ENCODE data around the gene IVD. TPM values are rescaled to one million over a fixed set of nuclear protein-coding genes. Genes with fewer than 3 reads are reported as not detected.
A peak's percentile ranks its signal among the peaks of the same experiment; 100 is the strongest.

Gene IVD
- total RNA-seq, 8 experiments from 2014 or later: 20.3 to 93.9 (median 33.7) TPM

DNA sequence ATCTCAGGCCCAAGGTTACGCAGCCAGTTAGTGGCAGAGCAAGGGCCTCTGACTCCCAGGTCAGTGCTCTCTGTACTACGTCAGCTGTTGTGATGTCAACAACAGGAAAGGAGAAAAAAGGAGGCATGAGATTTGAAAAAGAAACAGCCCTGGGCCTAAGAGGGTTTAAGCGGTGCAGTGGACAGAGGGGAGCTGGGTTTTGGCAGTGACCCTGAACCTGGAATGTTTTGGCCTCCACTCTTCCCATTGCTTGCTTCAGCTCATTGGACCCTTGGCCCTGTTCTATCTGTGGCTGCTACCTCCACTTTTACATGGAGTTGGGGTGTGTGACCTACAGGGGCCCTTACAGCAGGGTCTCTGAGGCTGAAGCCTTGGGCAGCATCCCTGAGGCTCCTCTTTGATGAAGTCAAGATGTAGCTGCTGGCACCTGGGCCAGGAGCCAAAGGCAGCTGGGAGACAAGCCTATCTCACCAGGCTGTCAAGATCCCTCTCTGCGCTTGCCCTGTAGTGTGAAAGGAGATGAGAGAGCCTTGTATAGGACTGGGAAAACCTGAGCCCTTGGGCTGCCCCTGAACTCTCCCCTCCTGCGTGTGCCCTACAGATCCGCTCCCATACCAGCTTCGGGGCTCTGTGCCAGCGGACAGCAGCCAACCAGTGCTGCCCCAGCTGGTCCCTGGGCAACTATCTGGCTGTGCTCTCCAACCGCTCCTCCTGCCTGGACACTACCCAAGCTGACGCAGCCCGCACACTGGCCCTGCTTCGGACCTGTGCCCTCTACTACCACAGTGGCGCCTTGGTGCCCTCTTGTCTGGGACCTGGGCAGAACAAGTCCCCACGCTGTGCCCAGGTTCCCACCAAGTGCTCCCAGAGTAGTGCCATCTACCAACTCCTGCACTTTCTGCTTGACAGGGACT lies 38.9 kb upstream of the IVD start:
- Histone ChIP-seq H3K27ac (no peak overlapping the region), H3K4me3 (no peak overlapping the region), H3K4me1 (replicated peaks in 1 of 2) (peaks cover 0 to 3% of the 10 kb centered on the region in 2 donors)
- 90 to 100% (median 98%) methylated on average over 1 to 9 of the region's 14 CpGs; no CpG with 5 or more reads in 2 of the 10 experiments for WGBS, 10 experiments
- in situ Hi-C loops (cut with MboI; ENCODE audit: low pct_unique_long_range_greater_than_20kb in 2 of 9, low sequenced_read_pairs in 9 of 9, unreplicated experiment in 9 of 9): no loop called here
- ATAC-seq (replicated peaks in 6 of 8): no peak

DNA sequence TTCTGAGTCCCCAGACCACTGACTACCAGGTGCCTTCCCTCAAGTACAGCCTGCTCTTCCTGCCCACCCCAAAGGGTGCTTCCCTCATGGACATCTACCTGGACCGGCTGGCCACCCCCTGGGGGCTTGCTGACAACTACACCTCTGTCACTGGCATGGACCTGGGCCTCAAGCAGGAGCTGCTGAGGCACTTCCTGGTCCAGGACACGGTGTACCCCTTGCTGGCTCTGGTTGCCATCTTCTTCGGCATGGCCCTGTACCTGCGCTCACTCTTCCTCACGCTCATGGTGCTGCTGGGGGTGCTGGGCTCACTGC lies 38.3 kb upstream of the IVD start:
- ATAC-seq (replicated peaks in 6 of 8): no peak
- 72 to 100% (median 90%) methylated on average over 2 to 3 of the region's 5 CpGs; no CpG with 5 or more reads in 7 of the 10 experiments for WGBS, 10 experiments
- in situ Hi-C loops (cut with MboI; ENCODE audit: low pct_unique_long_range_greater_than_20kb in 2 of 9, low sequenced_read_pairs in 9 of 9, unreplicated experiment in 9 of 9): no loop called here
- H3K4me1 ChIP-seq (replicated peaks in 1 of 2): peaks cover 0 to 3% of the 10 kb centered on the region in 2 donors
- no peak overlapping the region for H3K4me3 ChIP-seq
- no peak overlapping the region for H3K27ac ChIP-seq

DNA sequence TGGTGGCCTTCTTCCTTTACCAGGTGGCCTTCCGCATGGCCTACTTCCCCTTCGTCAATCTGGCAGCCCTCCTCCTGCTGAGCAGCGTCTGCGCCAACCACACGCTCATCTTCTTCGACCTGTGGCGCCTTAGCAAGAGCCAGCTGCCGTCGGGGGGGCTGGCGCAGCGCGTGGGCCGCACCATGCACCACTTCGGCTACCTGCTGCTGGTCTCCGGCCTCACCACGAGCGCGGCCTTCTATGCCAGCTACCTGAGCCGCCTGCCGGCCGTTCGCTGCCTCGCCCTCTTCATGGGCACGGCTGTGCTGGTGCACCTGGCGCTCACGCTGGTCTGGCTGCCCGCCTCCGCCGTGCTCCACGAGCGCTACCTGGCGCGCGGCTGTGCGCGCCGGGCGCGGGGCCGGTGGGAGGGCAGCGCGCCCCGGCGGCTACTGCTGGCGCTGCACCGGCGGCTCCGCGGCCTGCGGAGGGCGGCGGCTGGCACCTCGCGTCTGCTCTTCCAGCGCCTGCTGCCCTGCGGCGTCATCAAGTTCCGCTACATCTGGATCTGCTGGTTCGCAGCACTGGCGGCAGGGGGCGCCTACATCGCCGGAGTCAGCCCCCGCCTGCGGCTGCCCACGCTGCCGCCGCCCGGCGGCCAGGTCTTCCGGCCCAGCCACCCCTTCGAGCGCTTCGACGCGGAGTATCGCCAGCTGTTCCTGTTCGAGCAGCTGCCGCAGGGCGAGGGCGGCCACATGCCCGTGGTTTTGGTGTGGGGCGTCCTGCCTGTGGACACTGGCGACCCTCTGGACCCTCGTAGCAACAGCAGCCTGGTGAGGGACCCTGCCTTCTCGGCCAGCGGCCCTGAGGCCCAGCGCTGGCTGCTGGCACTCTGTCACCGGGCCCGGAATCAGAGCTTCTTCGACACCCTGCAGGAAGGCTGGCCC lies 37.6 kb upstream of the IVD start:
- Histone ChIP-seq H3K27ac (no peak overlapping the region), H3K4me3 (peak overlapping the region in 3 of 5 donors; percentile 6 to 17 (median 13)), H3K4me1 (replicated peaks in 1 of 2) (peaks cover 0 to 3% of the 10 kb centered on the region in 2 donors)
- 13 to 45% (median 40%) methylated on average over 1 to 26 of the region's 91 CpGs; no CpG with 5 or more reads in 5 of the 10 experiments for WGBS, 10 experiments
- in situ Hi-C loops (cut with MboI; ENCODE audit: low pct_unique_long_range_greater_than_20kb in 2 of 9, low sequenced_read_pairs in 9 of 9, unreplicated experiment in 9 of 9): no loop called here
- peak; percentile 92 to 97 (median 94) for ATAC-seq (replicated peaks in 6 of 8)

DNA sequence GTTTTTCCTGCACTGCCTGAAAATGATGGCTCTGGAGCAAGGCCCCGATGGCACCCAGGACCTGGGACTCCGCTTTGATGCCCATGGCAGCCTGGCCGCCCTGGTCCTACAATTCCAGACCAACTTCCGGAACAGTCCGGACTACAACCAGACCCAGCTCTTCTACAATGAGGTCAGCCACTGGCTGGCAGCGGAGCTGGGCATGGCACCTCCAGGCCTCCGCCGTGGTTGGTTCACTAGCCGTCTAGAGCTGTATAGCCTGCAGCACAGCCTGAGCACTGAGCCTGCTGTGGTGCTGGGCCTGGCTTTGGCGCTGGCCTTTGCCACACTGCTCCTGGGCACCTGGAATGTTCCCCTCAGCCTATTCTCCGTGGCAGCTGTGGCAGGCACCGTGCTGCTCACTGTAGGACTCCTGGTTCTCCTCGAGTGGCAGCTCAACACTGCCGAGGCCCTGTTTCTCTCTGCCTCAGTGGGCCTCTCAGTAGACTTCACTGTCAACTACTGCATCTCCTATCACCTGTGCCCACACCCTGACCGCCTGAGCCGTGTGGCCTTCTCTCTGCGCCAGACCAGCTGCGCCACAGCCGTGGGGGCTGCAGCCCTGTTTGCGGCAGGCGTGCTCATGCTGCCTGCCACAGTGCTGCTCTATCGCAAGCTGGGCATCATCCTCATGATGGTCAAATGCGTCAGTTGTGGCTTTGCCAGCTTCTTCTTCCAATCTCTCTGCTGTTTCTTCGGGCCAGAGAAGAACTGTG lies 36.7 kb upstream of the IVD start:
- ATAC-seq (replicated peaks in 6 of 8): no peak
- in situ Hi-C loops (cut with MboI; ENCODE audit: low pct_unique_long_range_greater_than_20kb in 2 of 9, low sequenced_read_pairs in 9 of 9, unreplicated experiment in 9 of 9): no loop called here
- WGBS, 10 experiments: 60 to 95% (median 80%) methylated on average over 1 to 8 of the region's 24 CpGs; no CpG with 5 or more reads in 3 of the 10 experiments
- H3K27ac ChIP-seq: no peak overlapping the region
- H3K4me3 ChIP-seq: no peak overlapping the region
- peaks cover 0 to 3% of the 10 kb centered on the region in 2 donors for H3K4me1 ChIP-seq (replicated peaks in 1 of 2)

DNA sequence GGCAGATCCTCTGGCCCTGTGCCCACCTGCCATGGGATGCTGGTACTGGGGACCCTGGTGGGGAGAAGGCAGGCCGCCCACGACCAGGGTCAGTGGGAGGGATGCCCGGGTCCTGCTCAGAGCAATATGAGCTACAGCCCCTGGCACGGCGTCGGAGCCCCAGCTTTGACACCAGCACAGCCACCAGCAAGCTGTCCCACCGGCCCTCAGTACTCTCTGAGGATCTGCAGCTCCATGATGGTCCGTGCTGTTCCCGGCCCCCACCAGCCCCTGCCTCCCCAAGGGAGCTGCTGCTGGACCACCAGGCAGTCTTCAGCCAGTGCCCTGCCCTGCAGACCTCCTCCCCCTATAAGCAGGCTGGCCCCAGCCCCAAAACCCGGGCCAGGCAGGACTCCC lies 36.1 kb upstream of the IVD start:
- no peak overlapping the region for H3K27ac ChIP-seq
- in situ Hi-C loops (cut with MboI; ENCODE audit: low pct_unique_long_range_greater_than_20kb in 2 of 9, low sequenced_read_pairs in 9 of 9, unreplicated experiment in 9 of 9): no loop called here
- 40 to 100% methylated on average over 1 of the region's 10 CpGs; no CpG with 5 or more reads in 8 of the 10 experiments for WGBS, 10 experiments
- peaks cover 0 to 3% of the 10 kb centered on the region in 2 donors for H3K4me1 ChIP-seq (replicated peaks in 1 of 2)
- no peak for ATAC-seq (replicated peaks in 6 of 8)
- no peak overlapping the region for H3K4me3 ChIP-seq

DNA sequence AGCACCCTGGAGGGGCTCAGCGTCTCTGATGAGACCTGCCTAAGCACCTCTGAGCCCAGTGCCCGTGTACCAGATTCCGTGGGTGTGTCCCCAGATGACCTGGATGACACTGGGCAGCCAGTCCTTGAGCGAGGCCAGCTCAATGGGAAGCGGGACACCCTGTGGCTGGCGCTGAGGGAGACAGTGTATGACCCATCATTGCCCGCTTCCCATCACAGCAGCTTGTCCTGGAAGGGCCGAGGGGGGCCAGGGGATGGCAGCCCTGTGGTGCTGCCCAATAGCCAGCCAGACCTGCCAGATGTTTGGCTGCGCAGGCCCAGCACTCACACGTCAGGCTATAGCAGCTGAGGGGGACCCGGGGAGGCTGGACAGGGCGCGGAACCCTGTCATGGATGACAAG lies 35.6 kb upstream of the IVD start:
- in situ Hi-C loops (cut with MboI; ENCODE audit: low pct_unique_long_range_greater_than_20kb in 2 of 9, low sequenced_read_pairs in 9 of 9, unreplicated experiment in 9 of 9): no loop called here
- H3K27ac ChIP-seq: no peak overlapping the region
- H3K4me3 ChIP-seq: no peak overlapping the region
- 40 to 81% (median 67%) methylated on average over 2 to 3 of the region's 13 CpGs; no CpG with 5 or more reads in 6 of the 10 experiments for WGBS, 10 experiments
- no peak for ATAC-seq (replicated peaks in 6 of 8)
- peaks cover 0 to 3% of the 10 kb centered on the region in 2 donors for H3K4me1 ChIP-seq (replicated peaks in 1 of 2)

DNA sequence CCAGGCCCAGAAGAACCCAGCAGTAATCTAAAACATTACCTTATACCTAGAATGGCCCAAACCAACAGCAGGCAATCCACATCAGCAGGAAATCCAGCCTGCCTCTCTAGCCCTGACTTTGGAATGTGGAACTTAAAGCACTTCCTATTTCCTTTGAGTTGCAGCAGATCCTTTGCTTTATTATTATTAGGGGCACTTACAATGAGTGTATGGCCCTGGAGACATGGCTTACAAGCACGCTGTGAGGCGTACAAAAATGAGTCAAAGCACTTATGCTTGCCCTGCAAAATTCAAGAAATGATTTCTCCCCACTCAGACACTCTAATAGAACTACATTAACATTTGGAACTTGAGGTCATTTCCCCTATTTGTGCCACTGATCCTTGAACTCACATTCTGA lies 32.6 kb upstream of the IVD start:
- H3K4me1 ChIP-seq (replicated peaks in 1 of 2): peaks cover 0 to 3% of the 10 kb centered on the region in 2 donors
- WGBS, 10 experiments: 14 to 88% (median 42%) methylated on average over 2 of the region's 2 CpGs; no CpG with 5 or more reads in 2 of the 10 experiments
- no peak overlapping the region for H3K27ac ChIP-seq
- no peak for ATAC-seq (replicated peaks in 6 of 8)
- H3K4me3 ChIP-seq: no peak overlapping the region
- in situ Hi-C loops (cut with MboI; ENCODE audit: low pct_unique_long_range_greater_than_20kb in 2 of 9, low sequenced_read_pairs in 9 of 9, unreplicated experiment in 9 of 9): no loop called here

DNA sequence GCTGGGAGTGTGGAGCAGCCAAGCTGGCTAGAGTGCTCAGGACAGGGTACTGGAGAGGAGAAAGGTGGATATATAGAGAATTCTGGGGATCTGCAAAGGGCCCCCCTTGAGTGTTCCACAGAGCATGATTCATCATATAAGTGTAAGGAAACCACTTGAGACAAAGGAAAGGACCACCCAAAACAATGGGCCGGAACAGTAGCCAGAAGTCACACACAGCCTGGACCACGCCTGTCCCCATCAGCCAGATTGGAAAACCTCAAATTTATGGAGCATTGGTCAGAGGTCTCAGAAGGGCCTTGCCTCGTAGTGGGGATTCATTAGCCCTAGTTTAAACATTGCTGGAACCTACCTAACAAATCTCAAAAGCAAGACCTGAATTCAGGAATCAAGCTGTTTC lies 28.0 kb upstream of the IVD start:
- in situ Hi-C loops (cut with MboI; ENCODE audit: low pct_unique_long_range_greater_than_20kb in 2 of 9, low sequenced_read_pairs in 9 of 9, unreplicated experiment in 9 of 9): no loop called here
- H3K4me3 ChIP-seq: no peak overlapping the region
- no peak overlapping the region for H3K27ac ChIP-seq
- WGBS, 10 experiments: 35 to 92% (median 69%) methylated on average over 1 to 2 of the region's 3 CpGs; no CpG with 5 or more reads in 2 of the 10 experiments
- H3K4me1 ChIP-seq (replicated peaks in 1 of 2): no peaks in the 10 kb centered on the region
- ATAC-seq (replicated peaks in 6 of 8): no peak

DNA sequence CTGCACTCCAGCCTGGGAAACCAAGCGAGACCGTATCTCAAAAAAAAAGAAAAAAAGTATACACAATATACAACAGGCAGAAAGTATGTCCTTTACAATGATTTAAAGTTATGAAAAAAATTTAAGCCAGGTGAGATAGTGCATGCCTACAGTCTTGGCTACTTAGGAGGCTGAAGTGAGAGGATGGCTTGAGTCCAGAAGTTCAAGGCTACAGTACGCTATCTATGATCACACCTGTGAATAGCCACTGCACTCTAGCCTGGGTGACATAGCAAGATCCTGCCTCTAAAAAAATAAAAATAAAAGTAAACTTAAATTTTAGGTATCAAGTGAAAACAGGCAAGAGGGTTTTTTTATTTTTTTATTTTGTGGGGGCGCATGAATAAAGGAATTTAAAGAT lies 26.2 kb upstream of the IVD start:
- H3K4me3 ChIP-seq: no peak overlapping the region
- no peak overlapping the region for H3K27ac ChIP-seq
- in situ Hi-C loops (cut with MboI; ENCODE audit: low pct_unique_long_range_greater_than_20kb in 2 of 9, low sequenced_read_pairs in 9 of 9, unreplicated experiment in 9 of 9): no loop called here
- WGBS, 10 experiments: 80 to 100% (median 96%) methylated on average over 1 to 4 of the region's 4 CpGs
- ATAC-seq (replicated peaks in 6 of 8): no peak
- peaks cover 4 to 7% of the 10 kb centered on the region in 2 donors for H3K4me1 ChIP-seq (replicated peaks in 1 of 2)

DNA sequence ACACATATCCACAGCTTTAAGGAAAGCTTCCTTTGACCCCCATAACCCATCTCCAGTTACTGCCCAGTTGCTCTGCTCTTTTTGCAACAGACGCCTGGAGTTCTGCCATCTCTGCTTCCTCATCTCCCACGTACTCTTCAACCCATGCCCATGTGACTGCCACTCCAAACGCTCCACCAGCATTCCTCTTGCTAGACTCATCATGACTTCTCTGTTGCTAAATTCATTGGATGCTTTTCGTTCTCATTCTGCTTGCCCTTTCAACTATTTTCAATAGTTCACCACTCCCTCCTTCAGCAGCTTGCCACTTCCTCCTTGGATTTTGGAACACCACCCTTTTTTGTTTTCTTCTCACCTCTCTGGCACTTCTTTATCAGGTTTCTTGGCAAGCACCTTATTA lies 25.7 kb upstream of the IVD start:
- 0 to 75% (median 31%) methylated on average over 1 to 4 of the region's 4 CpGs for WGBS, 10 experiments
- Histone ChIP-seq H3K4me1 (replicated peaks in 1 of 2) (peaks cover 4 to 7% of the 10 kb centered on the region in 2 donors), H3K4me3 (no peak overlapping the region), H3K27ac (no peak overlapping the region)
- peak in 2 of 8 experiments; percentile 51 to 58 for ATAC-seq (replicated peaks in 6 of 8)
- in situ Hi-C loops (cut with MboI; ENCODE audit: low pct_unique_long_range_greater_than_20kb in 2 of 9, low sequenced_read_pairs in 9 of 9, unreplicated experiment in 9 of 9): no loop called here

DNA sequence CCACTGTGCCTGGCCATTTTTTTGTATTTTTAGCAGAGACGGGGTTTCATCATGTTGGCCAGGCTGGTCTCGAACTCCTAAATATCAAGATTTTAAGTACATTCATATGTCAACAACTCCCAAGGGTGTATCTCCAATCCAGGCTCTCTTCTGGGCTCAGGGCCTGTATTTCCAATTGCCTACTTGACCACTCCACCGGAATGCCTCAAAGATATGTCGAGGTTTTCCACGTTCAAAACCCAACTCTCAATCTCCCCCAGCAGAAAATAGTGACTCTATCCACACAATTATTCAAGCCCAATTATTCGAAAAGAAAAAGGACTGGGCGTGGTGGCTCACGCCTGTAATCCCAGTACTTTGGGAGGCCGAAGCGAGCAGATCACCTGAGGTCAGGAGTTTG lies 25.0 kb upstream of the IVD start:
- H3K27ac ChIP-seq: no peak overlapping the region
- no peak for ATAC-seq (replicated peaks in 6 of 8)
- H3K4me3 ChIP-seq: no peak overlapping the region
- 82 to 94% (median 90%) methylated on average over 2 to 10 of the region's 10 CpGs; no CpG with 5 or more reads in 4 of the 10 experiments for WGBS, 10 experiments
- peaks cover 4 to 7% of the 10 kb centered on the region in 2 donors for H3K4me1 ChIP-seq (replicated peaks in 1 of 2)
- in situ Hi-C loops (cut with MboI; ENCODE audit: low pct_unique_long_range_greater_than_20kb in 2 of 9, low sequenced_read_pairs in 9 of 9, unreplicated experiment in 9 of 9): no loop called here

DNA sequence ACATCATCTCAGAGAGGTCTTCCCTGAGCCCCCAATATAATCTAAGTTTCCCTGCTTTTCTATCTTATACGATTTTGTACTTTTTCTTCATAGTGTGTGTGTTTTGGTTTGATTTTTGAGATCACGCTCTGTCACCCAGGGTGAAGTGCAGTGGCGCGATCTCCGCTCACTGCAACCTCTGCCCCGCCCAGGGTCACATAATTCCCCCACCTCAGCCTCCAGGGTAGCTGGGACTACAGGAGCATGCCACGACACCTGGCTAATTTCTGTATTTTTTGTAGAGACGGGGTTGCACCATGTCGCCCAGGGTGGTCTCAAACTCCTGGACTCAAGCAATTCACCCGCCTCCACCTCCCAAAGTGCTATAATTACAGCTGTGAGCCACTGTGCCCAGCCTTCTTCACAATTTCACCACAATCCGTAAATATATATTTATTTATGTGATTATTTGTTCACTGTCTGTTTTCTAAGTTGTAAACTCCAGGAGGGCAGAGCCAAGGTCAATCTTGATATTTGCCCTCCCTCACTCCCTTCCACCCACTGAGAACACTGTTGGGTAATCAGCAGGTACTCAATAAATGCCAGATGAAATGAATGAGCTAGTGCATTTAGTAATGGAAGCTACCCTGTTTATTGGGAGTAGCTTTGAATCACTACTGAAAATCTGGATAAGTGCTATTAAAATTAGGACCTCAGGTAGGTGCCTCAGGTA lies 23.6 kb upstream of the IVD start:
- Histone ChIP-seq H3K4me3 (no peak overlapping the region), H3K4me1 (replicated peaks in 1 of 2) (peaks cover 4 to 7% of the 10 kb centered on the region in 2 donors), H3K27ac (no peak overlapping the region)
- ATAC-seq (replicated peaks in 6 of 8): no peak
- in situ Hi-C loops (cut with MboI; ENCODE audit: low pct_unique_long_range_greater_than_20kb in 2 of 9, low sequenced_read_pairs in 9 of 9, unreplicated experiment in 9 of 9): no loop called here
- 62 to 93% (median 81%) methylated on average over 1 to 7 of the region's 11 CpGs; no CpG with 5 or more reads in 1 of the 10 experiments for WGBS, 10 experiments

Measured in motor neuron (in vitro differentiated cells).